HG02759 (cell line): ENCODE measurements around the gene PRR5L.

Experiments
- ATAC-seq: cut with Tn5 transposase; IDR thresholded peaks from one replicate; pipeline ENCODE4 v1.9.1; 2021; ENCODE audit warnings: mild to moderate bottlenecking, moderate library complexity; ENCODE audit not compliant: unreplicated experiment

PRR5L gene

GRCh38 chr11:36356201-36356600, 60.1 kb downstream of the PRR5L start:
- ATAC-seq, result peak; percentile 72

- ATAC-seq, result no peak
Observed at GRCh38 chr11:36357831-36358230, 61.7 kb downstream of the PRR5L start.

- no peak for ATAC-seq
Observed at GRCh38 chr11:36358436-36358835, 62.3 kb downstream of the PRR5L start.

DNA sequence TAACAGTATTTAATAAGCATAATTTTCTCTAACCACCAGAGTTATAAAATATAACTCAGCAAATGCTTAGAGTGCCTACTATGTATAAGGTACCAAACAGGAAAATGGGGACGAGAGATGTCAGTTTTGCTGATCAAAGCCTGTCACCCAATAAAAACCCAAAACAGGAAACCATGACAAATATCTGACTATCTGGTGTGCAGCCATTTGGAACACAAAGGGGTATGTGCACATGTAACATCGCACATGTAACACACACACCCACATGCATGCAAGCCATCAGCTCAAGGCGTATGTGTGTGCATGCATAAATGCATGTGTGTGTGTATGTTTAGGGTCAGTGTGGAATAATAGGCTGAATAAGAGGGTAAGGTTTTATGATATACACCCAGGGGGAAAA, 64.2 kb downstream of the PRR5L start:
- ATAC-seq, result no peak

DNA sequence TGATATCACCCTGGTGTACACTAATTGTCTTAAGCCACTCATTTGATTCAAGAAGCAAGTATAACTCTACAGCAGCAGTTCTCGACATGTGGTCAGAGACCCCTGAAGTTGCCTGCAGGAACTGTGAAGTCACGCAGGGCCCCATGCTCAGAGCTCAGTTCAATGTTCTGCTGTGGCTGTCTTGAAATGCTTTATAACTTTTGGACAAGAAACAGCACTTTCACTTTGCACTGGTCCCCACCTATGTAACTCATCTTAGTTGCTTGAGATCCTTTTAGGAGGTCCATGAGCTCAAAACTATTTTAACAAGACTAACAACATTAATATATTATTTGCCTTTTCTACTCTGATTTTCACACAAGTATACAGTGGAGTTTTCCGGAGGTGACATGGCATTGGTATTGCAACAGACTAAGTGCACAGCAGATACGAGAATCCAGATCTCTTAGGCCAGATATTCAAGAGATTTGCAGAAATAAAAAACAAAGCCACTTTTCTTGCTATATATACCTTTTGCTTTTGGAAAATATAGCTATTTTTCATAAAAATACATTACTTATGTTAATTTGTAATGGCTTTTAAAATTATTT, 64.8 kb downstream of the PRR5L start:
- no peak for ATAC-seq

DNA sequence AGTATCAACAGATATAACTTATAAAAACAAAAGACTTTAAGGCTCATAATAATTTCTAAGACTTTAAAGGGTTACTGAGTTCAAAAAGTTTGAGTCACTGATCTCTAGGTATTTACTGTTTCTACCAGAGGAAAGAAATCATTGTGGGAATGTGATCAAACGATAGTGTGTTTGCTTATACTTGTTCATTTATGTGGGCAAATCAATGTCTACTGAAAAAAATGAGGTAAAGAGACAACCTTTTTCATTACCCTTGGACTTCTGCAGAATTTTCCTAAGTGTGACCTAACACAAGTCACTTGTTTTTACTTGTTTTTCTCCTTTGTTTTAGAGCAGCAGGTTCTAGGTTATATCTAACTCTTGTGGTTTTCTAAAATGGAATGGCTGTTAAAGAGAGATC, 65.4 kb downstream of the PRR5L start:
- ATAC-seq, result no peak

GRCh38 chr11:36361901-36362391, 65.9 kb downstream of the PRR5L start:
- no peak for ATAC-seq

GRCh38 chr11:36362902-36363301, 66.8 kb downstream of the PRR5L start:
- no peak for ATAC-seq

- no peak for ATAC-seq
Observed at GRCh38 chr11:36363361-36364268, 67.5 kb downstream of the PRR5L start.

- no peak for ATAC-seq
Observed at GRCh38 chr11:36364551-36365325, 68.7 kb downstream of the PRR5L start.

DNA sequence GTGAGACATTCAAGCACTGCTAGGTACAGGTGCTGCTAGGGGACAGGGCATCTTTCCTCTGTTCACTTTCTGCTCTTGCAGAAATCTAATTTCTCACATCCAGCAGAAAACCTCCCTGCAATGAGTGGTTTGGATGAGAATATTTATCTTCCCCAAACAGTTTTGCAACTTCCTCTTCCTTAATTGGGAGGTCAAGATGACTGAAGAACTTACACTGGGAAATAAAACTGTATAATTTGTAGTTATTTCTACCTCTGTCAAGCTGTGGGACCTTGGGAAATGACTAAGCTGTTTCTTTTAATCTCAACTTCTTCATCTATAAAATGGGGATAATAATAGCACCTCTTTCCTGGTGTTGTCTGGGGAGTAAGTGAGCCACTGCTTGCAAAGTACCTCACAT, 69.8 kb downstream of the PRR5L start:
- no peak for ATAC-seq

GRCh38 chr11:36367806-36368680, 72.0 kb downstream of the PRR5L start:
- ATAC-seq, result no peak

DNA sequence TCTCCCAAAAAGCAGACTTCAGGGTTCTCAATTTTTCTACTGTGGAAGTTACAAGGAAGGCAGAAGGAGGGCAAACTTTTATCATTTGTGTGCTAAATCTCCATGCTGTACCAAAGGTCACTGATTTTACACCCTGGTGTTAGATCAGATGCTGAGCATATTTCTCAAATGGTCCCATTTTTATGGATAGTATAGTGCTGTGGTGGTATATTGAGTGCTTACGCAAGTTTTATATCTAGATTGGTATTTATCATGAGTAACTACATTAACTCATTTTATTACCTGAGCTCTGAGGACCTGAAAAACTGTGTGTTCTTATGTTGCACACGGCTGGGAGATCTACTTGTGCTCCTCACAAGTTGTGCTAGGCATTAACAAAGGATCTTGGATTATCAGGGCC, 75.1 kb downstream of the PRR5L start:
- no peak for ATAC-seq

GRCh38 chr11:36371590-36371989, 75.5 kb downstream of the PRR5L start:
- ATAC-seq, result no peak

- ATAC-seq, result no peak
Observed at GRCh38 chr11:36372101-36372771, 76.1 kb downstream of the PRR5L start.

DNA sequence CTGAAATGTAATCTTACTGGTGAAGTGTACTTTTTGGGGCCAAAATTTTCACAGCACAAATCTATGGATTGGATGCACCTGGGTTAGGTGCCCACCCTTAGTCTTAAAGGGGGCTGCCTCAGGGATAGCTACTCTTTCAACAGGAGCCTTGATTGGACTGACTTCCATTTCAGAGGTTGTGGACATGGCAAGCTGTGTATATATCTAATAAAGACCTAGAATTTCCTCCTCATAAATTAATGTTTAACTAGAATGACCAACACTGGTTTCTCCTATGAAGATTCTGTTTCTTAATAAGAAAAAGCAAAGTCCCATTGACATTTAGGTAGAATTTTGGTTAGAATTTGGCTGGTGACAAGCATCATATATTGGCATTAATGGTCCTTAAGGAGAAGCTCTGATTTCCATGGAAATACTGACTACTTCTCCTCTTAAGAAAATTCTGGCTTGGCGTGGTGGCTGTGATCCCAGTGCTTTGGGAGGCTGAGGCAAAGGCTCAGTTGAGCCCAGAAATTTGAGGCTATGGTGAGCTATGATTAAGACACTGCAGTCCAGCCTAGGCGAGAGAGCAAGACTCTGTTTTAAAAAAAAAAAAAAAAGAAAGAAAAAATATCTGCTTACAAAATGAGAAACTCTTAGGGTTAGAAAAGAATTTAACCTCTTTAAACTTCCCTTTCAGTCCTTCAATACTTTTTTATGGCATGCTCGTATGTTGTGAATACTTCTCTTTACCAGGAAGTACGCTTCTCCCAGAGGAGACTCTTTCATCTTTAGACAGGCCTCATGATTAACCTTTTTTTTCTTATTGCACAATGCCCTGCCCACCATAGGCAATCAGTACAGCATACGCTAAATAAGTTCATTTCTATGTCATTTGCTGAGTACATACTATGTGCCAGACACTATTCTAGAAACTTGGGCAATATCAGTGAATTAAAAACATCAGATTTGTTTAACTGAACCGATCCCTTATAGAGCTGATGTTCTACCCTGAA, 77.2 kb downstream of the PRR5L start:
- no peak for ATAC-seq

DNA sequence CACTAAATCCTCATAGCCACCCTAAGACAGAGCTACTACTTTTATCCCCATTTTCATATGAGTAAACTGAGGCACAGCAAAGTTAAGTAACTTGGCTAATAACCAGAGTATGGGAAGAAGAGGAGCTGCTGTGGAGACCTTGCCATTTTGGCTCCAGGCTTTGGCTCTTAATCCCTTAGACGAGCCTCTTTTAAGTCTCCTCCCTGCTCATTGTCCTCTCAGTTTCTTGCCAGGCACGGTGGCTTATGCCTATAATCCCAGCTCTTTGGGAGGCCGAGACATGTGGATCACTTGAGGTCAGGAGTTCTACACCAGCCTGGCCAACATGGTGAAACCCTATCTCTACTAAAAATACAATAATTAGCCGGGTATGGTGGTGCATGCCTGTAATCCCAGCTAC, 78.6 kb downstream of the PRR5L start:
- no peak for ATAC-seq

DNA sequence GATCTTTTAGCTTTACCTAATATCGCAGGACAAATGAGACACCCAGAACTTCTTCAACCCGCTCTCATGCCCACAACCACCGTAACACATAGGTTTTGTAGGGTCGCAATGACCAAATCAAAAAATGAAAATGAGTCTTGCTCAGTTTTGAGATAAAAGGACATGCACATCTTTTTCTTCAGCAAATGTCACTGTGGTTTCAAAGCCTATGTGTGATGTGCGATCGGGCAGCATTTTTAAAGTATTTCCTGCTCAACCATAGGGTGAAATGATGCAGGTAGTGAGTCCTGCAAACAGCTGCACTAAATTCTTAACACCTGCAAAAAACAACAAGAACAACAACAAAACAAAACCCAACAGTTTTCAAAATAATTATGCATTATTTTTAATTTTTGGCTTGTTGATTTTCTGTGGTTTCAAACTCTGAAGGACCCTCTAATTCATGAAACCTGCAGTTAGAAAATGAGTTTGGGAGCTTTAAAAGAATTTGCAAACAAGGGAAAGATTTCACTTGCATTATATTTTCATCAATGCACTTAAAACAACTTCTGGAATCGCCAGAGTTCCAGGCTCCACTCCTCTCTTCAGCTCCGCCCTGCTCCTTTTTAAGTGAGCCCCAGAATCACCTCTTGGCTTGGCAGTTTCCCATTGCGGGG, 79.4 kb downstream of the PRR5L start:
- ATAC-seq, result no peak
